Endothelial cell of umbilical vein (primary cell): ENCODE results near the gene PDE7B. TPM values are rescaled to one million over a fixed set of nuclear protein-coding genes. Genes with fewer than 3 reads are reported as not detected.

Experiments used
- BruUV-seq: library from RNA; stranded (reverse); fragments of 400-500 nt; replicated peaks from 2 replicates; lab custom pipeline; 2021; lab: Mats Ljungman, UMichigan
- CTCF ChIA-PET: fragments of 300-600, 350-600 bp; sonication (Branson Sonifier 250); formaldehyde crosslinking; loops from one replicate; lab custom pipeline; 2021; ENCODE audit warnings: antibody characterized with exemption, inconsistent platforms; lab: Charles Lee
- POLR2A ChIA-PET: fragments of 300-600, 350-600 bp; sonication (Branson Sonifier 250); formaldehyde crosslinking; loops from one replicate; lab custom pipeline; 2021; ENCODE audit warnings: antibody characterized with exemption, inconsistent platforms; lab: Charles Lee
- DNase-seq: peaks from one replicate; pipeline ENCODE4 v3.0.0-alpha.2; 2011; ENCODE audit warnings: low read depth, low spot score
- FAIRE-seq: peaks from 2 replicates; lab custom pipeline; 2011; peaks lifted over from hg19 to GRCh38; lab: Jason Lieb, UNC
- H2AFZ ChIP-seq: 2 replicates; pipeline ENCODE4 v1.6.0; 2012; ENCODE audit warnings: low read depth, low read length, control low read depth, inconsistent platforms
- H3K27ac ChIP-seq: 2 replicates; pipeline ENCODE4 v1.5.1; 2011; ENCODE audit warnings: low read depth, mild to moderate bottlenecking, control low read depth, low read length, moderate library complexity; ENCODE audit not compliant: insufficient read depth
- H3K27me3 ChIP-seq, 2 experiments: 2 replicates each; pipeline versions ENCODE4 v1.6.0 to v1.6.1; 2011; ENCODE audit warnings: low read length in 2 of 2, mixed read lengths in 1 of 2; ENCODE audit not compliant: control insufficient read depth in 2 of 2, insufficient read depth in 2 of 2
- H3K36me3 ChIP-seq, 2 experiments: 2 replicates in 1 of 2; 3 replicates in 1 of 2; pipeline ENCODE4 v1.5.1; 2011; ENCODE audit warnings: low read length in 2 of 2, mild to moderate bottlenecking in 1 of 2, moderate library complexity in 1 of 2; ENCODE audit not compliant: control insufficient read depth in 2 of 2, insufficient read depth in 2 of 2; ENCODE audit errors: extremely low read depth in 1 of 2
- H3K4me1 ChIP-seq: 3 replicates; pipeline ENCODE4 v1.5.1; 2011; ENCODE audit warnings: mild to moderate bottlenecking, low read length; ENCODE audit not compliant: control insufficient read depth, insufficient read depth; ENCODE audit errors: extremely low read depth
- H3K4me2 ChIP-seq: 2 replicates; pipeline ENCODE4 v1.6.1; 2011; ENCODE audit warnings: low read length, control low read depth, mixed read lengths; ENCODE audit not compliant: insufficient read depth
- H3K4me3 ChIP-seq, 3 experiments: fragments of 200-600 bp in 1 of 3; sonication (generic), shearing (Covaris generic) in 1 of 3; replicated peaks in 1 of 3; 2 replicates each; pipeline ENCODE4 v1.5.1; 2011 to 2016; ENCODE audit warnings: control low read depth in 3 of 3, low read length in 3 of 3, mild to moderate bottlenecking in 2 of 3, inconsistent platforms in 1 of 3, low read depth in 1 of 3, moderate library complexity in 1 of 3; ENCODE audit not compliant: insufficient read depth in 1 of 3
- H3K79me2 ChIP-seq: 2 replicates; pipeline ENCODE4 v1.6.0; 2012; ENCODE audit warnings: low read length, inconsistent platforms; ENCODE audit not compliant: control insufficient read depth, insufficient read depth
- H3K9ac ChIP-seq: replicated peaks from 2 replicates; pipeline ENCODE3; 2011; ENCODE audit warnings: low read length, control low read depth; ENCODE audit not compliant: insufficient read depth; ENCODE audit errors: extremely low read depth
- H3K9me1 ChIP-seq: replicated peaks from 3 replicates; pipeline ENCODE4 v1.6.0; 2011; ENCODE audit warnings: mild to moderate bottlenecking, low read length; ENCODE audit not compliant: control insufficient read depth, insufficient read depth; ENCODE audit errors: extremely low read depth
- H3K9me3 ChIP-seq: replicated peaks from 2 replicates; pipeline ENCODE4 v1.5.1; 2012; ENCODE audit warnings: low read length, inconsistent platforms; ENCODE audit not compliant: control insufficient read depth, insufficient read depth
- H4K20me1 ChIP-seq: replicated peaks from 2 replicates; pipeline ENCODE3; 2011; ENCODE audit warnings: mild to moderate bottlenecking, low read length; ENCODE audit not compliant: control insufficient read depth, insufficient read depth; ENCODE audit errors: extremely low read depth
- CTCF ChIP-seq, 2 donors: IDR thresholded peaks; 1 replicate in 1 of 2; 2 replicates in 1 of 2; pipeline ENCODE4 v1.5.1; 2011; ENCODE audit warnings: low read length in 2 of 2, mild to moderate bottlenecking in 2 of 2, moderate library complexity in 2 of 2, control low read depth in 1 of 2, inconsistent platforms in 1 of 2, low read depth in 1 of 2; ENCODE audit not compliant: insufficient read depth in 1 of 2; ENCODE audit errors: extremely low read depth in 1 of 2
- EZH2 ChIP-seq: IDR thresholded peaks from 2 replicates; pipeline ENCODE4 v1.6.1; 2012; ENCODE audit warnings: borderline replicate concordance, low read depth, mild to moderate bottlenecking, moderate library complexity, low read length, inconsistent platforms; ENCODE audit not compliant: severe bottlenecking
- FOS ChIP-seq: IDR thresholded peaks from 2 replicates; pipeline ENCODE4 v1.6.1; 2011; ENCODE audit warnings: mild to moderate bottlenecking, low read length, moderate library complexity, borderline replicate concordance; ENCODE audit not compliant: insufficient read depth
- GATA2 ChIP-seq: IDR thresholded peaks from 2 replicates; pipeline ENCODE4 v1.7.0; 2011; ENCODE audit warnings: low read depth, mild to moderate bottlenecking, moderate library complexity, mixed read lengths, low read length; ENCODE audit not compliant: insufficient read length, insufficient read depth
- MAX ChIP-seq: IDR thresholded peaks from 2 replicates; pipeline ENCODE4 v1.6.1; 2011; ENCODE audit not compliant: insufficient read depth, insufficient read length
- MYC ChIP-seq: IDR thresholded peaks from one replicate; pipeline ENCODE4 v1.6.1; 2011; ENCODE audit warnings: mild to moderate bottlenecking, low read depth, low read length
- POLR2AphosphoS5 ChIP-seq: IDR thresholded peaks from 2 replicates; pipeline ENCODE4 v1.6.1; 2012; ENCODE audit warnings: low read depth, mild to moderate bottlenecking, control low read depth, low read length, moderate library complexity; ENCODE audit not compliant: insufficient read depth
- dilution Hi-C: fragments of 300-500 bp; cut with MboI; formaldehyde crosslinking; loops from one replicate; pipeline ENCODE4 v1.15.0; 2019; ENCODE audit warnings: low sequenced_read_pairs; ENCODE audit not compliant: extremely low pct_ligation_motif_present
- intact Hi-C: fragments of 100-400 bp; cut with micrococcal nuclease; formaldehyde crosslinking; loops from one replicate; pipeline ENCODE4 v1.10.0; 2022
- polyA plus RNA-seq, 4 experiments: library from polyadenylated mRNA; depleted of rRNA in 3 of 4; stranded (reverse) in 3 of 4; unstranded in 1 of 4; fragments of >200 nt; gene quantifications; 2 replicates each; pipeline versions ENCODE4 v1.2.1 to v1.2.3, GENCODE V29; 2011 to 2012; ENCODE audit warnings: missing spikeins in 1 of 4
- total RNA-seq: library from RNA; stranded (reverse); gene quantifications from 2 replicates; pipeline ENCODE4 v1.2.3, GENCODE V29; 2021

The PDE7B gene
- total and polyA plus RNA-seq, 2 donors (not counting 3 experiments of a cell fraction or from before 2014, with no cell fraction given) = 20.6 to 25.1 TPM

- Histone ChIP-seq H3K79me2 (no peaks in the 10 kb centered on the region), H3K27ac (no peak overlapping the region), H3K9me3 (no peaks in the 10 kb centered on the region), H3K9ac (no peak overlapping the region), H3K27me3 (no peaks in the 10 kb centered on the region), H3K4me3 (no peak overlapping the region), H2AFZ (no peak overlapping the region), H3K4me1 (peaks cover 11% of the 10 kb centered on the region), H3K36me3 (no peaks in the 10 kb centered on the region), H4K20me1 (no peaks in the 10 kb centered on the region), H3K9me1 (no peaks in the 10 kb centered on the region), H3K4me2 (no peak overlapping the region)
- DNase-seq (no peak), FAIRE-seq (no peak)
- no TSS peak for BruUV-seq
- TF ChIP-seq EZH2 (no peak), MAX (no peak), FOS (no peak), POLR2AphosphoS5 (no peak), CTCF (IDR thresholded peaks at IDR 0.05; ENCODE audit: extremely low read depth in 1 of 2, insufficient read depth in 1 of 2, low read depth in 1 of 2, low read length in 2 of 2) (no peak), MYC (no peak), GATA2 (no peak)
- intact Hi-C loops = no loop called here
- ChIA-PET CTCF (no interaction called here), POLR2A (no interaction called here)
- dilution Hi-C loops = no loop called here
Observed at GRCh38 chr6:135950669-135951068, 99.2 kb downstream of the PDE7B start.
